Stimulated activated CD4-positive, alpha-beta T cell treated with anti-CD3 and anti-CD28 coated beads, TNF-alpha, amount 100 ng/mL, for 1 hour (primary cell): ENCODE data around the gene PGA5.

Source experiments
- DNase-seq, 3 donors: peaks; one replicate each; pipeline ENCODE4 v3.0.0-alpha.2; 2020; ENCODE audit warnings: low read depth in 3 of 3, low spot score in 1 of 3

The PGA5 gene

DNA sequence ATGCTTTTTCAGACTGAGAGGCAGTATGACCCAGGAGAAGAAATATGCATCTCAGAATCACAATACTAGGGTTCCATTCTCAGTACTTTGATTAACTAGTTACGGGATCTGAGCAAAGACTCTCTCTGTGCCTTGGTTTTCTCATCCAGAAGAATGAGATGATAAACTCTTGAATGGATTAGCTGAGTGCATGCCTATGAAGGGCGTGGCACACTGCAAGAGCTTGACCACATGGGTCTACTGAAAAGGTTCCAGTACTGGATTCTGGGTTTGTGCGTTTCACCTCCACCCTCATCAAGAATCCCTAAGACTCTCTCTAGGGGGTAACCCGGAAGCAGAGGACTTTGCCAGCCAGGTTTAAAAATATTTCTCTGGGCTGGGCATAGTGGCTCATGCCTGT lies 25.6 kb downstream of the PGA5 start:
- DNase-seq: no peak

DNA sequence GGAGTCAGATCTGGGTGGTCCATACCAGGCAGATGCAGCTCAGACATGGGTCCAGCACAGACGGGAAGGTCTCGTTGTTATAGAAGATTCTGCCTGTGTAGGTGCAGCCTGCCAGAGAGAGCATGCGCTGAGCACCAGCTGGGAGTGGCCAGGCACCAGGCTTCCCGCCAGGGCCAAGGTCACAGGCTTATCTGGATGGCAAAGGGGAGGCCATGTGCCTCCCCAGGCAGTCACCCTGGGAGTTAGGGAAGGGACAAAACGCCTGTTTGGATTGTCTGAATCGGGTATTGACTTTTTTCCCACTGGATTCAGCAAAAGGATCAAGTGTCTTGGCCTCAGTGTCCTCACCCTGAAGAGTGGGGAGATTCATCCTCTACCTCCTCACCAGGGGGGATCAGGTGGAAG lies 26.5 kb downstream of the PGA5 start:
- DNase-seq: no peak

DNA sequence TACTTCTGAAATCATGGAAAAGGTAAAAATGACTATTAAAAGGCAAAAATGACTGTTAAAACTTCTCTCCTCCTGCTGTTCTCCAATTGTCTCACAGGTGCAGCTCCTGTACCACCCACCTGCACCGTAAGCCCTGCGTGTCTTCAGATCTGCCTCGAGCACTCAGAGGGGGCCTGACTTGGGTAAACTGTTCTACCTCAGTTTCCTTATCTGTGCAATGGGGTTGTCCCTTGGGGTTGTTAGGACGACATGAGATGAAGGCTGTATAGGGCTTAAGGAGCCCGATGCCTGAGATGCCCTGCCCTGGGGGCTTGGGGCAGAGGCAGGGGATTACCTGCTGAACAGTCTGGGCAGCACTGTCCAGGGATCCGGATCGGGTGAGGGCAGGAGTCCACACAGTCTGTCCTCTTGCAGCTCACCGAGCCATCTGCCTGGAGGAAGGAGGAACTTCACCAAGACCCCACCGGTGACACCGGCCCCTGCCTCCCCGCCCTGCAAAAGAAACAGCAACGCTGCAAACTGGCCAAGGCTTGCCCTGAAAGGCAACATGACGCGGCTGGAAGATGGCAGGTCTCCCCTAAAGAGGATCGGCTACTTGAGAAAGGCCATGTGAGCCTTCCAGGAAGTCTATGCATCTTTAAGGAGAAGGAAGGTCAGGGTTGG lies 27.7 kb downstream of the PGA5 start:
- no peak for DNase-seq

DNA sequence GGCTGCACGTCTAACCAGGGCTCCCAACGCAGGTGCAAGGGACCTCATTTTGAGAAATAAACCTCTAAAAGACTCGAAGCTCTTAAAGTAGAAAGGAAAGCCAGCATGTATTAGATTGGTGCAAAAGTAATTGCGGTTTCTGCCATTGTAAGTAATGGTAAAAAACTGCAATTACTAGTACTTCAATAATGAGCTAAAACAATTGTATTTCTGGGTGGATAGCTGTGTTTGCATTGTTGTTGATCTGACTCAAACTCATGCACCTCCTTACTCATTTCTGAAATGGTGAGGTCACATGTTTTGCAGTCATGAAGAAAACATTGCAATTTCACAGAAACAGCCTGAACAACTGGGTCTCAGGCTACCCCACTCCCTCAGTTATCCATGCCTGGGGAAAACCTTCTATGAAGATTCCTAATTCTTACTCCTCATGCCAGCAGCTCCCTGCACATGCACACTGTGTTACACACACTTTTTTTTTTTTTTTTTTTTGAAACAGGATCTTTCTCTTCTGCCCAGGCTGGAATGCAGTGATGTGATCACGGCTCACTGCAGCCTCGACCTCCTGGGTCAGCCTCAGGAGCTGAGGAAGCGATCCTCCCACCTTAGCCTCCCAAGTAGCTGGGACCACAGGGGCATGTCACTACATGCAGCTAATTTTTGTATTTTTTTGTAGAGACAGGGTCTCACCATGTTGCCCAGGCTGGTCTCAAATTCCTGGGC lies 29.5 kb downstream of the PGA5 start:
- DNase-seq: no peak

DNA sequence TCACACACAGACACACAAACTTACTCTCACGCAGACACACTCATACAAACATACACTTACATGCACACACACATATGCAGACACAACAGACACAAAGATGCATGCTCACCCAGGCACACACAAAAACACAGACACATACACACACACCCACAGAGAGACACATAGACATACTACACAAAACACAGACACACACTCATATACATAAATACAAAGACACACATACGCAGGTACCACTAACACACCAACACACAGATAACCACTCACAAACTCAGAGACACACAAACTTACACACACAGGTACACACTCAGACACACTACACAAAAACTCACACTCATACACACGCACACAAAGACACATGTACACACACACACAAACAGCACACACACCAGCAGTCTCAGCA lies 31.8 kb downstream of the PGA5 start:
- DNase-seq: no peak

DNA sequence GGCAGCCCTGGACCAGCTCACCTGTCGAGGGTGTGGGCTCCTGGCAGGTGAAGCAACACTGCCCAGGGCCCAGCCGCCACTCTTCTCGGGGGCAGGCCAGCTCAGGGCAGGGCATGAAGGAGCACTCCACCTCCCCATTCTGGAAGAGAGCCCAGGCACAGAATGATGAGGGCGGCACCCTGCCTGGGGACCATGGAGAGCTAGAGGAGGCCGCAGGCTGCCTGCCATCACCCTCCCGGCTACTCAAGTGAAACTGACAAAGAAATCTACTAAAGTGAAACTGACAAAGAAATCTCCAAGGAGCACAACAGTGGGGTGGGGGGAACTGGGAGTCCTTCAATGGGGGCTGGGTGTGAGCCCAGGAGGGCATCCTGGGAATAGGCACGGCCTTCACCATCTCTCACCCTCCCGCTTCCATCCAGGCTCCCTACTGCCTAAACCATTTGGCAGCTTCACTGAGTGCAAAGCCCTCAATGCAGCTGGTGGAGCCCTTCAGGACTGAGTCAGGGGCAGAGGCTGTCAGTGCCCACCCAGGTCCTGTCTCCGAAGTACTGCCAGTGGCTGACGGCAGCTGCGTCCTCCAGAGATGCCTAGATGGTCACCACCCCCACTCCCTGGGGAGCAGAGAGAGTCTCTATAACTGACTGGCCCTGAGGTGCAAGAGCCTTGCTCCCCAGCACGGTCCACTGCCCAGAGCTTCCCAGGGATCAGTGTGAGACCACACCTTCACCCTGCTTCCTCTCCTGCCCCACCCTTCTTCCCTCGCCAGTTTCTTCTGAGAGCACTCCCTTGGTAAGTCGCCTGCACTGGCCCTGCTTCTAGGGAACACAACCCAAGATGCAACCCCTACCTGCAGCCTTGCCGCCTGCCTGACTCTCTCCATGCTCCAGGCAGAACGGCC lies 32.5 kb downstream of the PGA5 start:
- no peak for DNase-seq

DNA sequence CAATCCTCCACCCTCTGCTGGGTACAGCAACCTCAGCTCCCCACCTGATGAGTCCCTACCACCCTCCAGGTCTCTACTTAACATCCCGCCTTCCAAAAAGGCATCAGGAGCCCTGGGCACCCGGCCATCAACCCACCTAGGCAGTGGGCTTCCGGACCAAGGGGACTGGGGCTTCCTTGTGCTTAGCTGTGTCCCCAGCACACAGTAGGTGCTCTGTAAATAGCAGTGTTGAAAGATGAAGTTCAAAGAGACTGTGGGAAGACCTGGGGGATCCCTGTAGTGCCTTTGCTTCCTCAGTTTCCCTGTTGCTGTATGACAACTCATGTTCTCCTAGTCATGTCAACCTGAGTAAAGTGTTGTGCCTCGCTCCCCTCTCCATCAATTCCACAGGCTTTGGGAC lies 33.1 kb downstream of the PGA5 start:
- DNase-seq: no peak

DNA sequence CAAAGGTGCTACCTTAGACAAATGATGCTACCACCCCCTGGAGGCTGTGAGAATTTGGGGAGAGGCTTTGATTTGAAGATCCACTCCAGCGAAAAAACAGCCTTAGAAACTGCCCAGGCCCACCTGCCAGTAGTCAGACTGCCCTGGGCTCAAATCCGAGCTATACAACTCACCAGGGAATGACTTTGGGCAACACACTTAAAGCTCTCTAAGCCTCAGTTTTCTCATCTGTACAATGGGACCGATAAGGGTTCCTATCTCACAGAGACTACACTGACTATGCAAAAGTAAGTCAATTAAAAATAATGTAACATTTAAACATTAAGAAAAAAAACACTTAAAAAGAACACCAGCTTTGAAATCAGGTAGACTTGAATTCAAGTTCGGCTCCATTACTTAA lies 34.2 kb downstream of the PGA5 start:
- no peak for DNase-seq

DNA sequence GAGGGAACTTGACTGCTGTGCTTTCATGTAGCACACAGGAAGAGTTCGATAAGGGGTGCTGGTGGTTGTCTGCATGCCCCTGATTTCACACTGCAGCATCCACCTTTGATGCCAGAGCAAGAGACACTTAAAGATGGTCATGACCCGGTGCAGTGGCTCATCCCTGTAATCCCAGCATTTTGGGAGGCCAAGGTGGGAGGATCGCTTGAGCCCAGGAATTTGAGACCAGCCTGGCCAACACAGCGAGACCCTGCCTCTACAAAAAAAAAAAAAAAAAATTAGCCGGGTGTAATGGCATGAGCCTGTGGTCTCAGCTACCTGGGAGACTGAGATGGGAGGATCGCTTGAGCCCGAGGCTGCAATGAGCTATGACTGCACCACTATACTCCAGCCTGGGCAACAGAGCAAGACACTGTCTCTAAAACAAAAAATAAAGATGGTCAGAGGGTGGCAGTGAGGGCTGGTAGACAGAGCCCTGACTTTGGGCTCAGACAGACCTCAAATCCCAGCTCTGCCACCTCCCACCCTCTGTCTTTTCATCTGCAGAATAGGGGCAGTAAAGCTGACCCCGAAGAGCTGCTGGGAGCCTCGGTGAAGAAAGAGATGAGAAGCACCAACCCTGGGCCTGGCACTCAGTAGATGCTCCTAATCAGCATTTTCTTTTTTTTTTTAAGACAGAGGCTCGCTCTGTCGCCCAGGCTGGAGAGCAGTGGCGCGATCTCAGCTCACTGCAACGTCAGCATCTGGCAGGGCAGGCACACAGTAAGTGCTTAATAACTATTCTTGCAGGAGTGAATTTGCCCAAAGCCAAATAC lies 36.4 kb downstream of the PGA5 start:
- no peak for DNase-seq

DNA sequence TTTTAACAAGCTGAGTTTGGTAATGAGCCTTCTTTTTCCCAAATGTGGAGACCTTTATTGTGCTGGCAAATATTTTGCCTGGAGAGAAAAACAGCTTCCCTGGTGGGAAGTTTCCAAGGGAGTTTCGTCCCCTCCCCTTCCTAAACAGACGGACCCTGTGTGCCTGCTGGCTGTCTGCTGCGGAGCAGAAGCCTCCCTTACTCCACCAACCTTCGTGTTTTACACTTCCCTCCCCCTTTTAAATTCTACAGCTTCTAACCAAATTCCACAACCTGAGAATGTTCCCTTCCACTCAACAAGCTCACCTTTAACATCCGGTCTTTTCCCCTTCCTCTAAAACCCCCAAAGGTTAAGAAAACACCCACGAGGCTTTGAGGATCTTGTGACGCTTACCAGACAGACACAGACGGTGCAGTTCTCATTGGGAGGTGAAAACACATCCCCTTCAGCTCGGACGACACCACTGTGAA lies 37.1 kb downstream of the PGA5 start:
- DNase-seq: no peak

DNA sequence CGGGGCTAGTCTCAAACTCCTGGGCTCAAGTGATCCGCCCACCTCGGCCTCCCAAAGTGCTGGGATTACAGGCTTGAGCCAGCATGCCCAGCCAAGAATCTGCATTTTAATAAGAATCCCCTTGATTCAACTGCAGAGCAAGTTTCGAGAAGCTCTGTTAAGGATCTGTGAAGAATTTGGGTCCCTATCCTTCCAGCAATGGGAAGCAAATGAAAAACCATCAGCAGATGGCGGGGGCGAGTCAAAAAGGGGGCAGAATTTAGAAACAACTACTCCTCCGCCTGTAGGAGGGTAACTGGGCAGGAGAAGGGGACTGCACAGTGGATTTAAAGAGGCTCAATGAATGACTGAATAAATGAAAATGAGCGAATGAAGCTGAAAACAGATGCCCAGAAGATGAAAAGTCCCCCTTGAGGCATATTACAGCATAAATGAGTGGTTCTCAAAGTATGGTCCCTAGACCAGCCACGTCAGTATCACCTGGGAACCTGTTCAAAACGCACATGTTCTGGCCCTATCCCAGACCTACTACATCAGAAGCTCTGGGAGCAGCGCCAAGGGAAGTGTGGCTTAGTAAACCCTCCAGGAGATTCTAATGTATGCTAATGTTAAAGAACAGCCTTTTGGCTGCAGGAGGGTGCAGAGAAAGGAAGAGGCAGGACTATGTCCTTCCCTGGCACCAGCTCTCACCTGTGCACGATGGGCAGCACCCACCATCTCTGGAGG lies 39.1 kb downstream of the PGA5 start:
- no peak for DNase-seq

DNA sequence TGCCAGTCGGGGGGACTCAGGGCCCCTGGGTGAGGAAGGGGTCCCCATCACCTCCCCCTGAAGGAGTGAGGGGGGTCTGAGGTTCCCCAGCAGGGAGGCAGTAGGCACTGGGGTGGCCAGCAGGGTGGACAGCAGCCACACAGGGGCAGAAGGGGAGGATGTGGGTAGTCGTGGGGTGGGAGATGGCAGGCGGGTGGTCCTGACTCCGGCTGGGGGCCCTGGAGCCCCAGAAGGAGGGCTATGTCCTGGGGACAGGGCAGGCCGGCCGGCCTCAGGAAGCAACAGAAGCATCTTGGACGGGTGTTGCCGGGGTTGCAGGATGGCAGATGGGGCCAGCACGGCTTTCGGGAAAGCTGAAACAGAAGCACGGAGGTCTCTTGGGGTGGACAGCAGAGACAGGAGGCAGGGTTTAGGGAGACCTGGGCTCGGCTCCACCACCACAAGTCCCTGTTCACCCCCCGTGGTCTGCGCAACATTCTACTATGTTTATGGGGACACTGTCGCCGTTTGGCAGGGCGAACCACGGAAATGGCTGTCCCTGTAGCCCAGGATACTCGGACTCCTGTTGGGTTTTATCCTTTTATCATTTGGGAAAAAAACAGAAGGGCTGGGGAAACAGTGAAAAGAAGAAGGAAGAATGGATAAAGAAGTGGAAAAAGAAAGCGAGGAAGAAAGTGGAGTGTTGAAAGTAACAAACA lies 40.1 kb downstream of the PGA5 start:
- no peak for DNase-seq

DNA sequence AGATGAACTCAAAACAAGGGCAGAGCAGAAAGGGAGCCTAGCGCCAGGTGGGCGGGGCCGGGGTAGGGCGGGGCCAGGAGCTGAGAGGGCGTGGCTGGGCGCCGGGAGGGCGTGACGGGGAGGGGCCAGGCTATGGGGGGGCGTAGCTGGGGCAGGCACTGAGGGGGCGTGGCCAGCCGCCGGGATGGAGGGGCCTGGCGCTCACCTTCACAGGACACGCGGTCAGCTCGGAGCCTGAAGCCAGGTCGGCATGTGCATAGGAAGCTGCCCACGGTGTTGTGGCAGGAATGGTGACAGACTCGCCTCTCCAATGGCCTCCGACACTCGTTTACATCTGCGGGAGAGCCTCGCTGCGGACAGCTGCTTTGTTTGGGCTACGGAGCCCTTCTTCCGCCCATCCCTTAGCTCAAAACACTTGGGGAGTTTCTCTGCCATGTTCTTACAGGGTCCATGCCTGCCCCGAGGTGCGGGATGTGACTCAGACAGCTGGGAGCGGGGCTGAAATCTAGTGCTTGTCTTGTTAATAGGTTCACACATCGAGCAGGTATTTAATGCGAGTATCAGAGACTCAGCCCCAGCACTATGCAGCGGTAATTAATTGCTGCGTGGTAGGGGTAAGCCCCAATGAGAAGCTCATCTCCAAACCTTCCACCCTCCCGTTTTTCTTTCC lies 40.7 kb downstream of the PGA5 start:
- peak in 1 of 3 donors; percentile 11 for DNase-seq

DNA sequence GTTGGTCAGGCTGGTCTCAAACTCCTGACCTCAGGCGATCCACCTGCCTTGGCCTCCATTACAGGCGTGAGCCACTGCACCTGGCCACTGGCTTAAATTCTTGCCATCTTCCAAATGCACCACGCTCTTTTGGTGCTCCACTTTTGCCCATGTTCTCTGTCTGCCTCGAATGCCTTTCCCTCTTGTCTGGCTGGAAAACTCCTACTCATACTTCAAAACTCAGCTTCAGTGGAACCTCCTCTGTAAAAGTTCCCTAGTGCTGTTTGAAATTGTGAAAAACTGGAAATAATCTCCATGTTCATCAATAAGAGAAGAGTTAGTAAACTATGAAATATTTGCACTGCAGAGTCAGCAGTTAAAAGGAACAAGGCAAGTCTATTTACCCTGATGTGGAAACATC lies 42.6 kb downstream of the PGA5 start:
- DNase-seq: no peak

DNA sequence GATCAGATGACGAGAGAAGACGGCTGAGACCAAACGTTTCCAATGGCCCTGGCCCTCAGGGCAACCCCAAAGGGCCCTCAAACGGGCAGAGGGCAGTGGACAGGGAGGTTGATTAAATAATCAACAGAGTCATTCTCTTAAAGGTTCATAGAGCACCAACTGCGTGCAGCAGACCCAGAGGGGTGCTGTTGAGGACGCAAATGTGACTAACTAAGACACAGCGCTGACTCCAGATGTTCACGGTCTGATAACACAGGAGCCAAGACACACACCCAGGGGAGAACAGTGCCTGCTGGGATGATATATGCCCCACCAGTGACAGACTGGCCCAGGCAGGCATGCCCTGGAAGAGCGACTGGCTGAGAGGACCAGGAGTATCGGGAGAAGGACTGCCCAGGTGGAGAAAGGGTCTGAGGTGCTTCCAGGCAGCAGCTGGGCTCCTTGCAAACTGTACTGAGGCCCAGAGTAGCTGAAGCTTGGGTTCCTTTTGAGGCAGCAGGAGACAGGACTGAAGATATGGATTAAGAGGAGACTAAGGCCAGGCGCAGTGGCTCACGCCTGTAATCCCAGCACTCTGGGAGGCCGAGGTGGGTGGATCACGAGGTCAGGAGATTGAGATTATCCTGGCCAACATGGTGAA lies 46.5 kb downstream of the PGA5 start:
- no peak for DNase-seq

DNA sequence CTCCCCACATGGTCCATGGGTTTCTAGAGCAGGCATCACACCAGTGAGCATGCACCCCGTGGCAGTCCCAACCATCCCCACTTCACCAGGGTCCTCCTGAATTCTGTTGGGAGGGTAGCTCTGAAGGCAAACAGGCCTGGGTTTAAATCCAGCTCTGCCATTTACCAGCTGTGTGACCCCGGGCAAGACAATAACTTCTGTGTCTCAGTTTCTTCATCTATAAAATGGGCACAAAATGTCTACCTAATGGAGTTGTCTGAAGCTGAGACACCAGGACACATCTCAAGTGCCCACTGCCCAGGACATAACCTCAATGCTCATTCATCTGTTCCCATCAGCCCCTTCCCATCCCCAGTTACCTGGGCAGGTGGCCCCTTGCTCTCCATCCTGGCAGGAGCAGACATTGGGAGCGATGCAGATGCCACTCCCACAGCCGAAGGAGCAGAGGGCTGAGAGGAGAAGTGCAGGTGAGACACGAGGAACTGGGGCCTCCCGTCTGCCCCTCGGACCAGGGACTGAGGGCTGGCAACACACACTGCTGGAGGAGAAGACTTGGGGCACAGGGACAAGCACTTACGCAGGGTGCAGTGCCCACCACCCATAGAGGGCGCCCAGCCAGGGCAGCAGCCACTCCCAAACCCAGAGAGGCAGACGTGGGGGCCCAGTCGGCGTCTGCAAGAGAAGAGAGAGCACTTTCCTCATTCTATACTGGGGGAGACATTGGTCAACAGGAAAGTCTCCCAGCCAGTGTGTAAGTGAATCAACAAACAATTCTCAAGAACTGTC lies 50.1 kb downstream of the PGA5 start:
- DNase-seq: no peak

DNA sequence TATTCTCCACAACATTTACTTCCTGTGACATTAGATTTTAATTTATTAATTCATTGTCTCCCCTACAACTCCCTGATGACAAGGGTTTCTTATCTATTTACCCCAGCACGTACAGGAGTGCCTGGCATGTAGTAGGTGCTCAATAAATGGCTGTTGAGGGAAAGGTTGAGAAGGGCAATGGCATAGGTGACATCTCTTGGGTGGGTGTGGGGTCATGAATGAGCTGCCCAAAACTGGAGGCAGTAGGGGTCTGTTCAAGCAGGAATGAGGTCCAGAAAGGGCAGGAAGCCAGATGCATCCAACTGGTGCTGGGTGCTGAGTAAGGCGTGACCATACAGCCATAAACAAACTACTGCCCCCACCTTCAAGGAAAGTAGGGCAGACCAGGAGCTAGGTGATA lies 51.4 kb downstream of the PGA5 start:
- DNase-seq: no peak
